HUDEP-2 (cell line): ENCODE results near the gene UBE3D.
"Not testable (repeated sequence)": the region's sequence is repeated elsewhere in the genome, so short reads cannot be mapped to it uniquely, and the experiment has no call there.

ENCODE experiments used
- DNase-seq, 76 experiments: peaks; one replicate each; lab custom pipeline; 2025; ENCODE audit not compliant: unreplicated experiment in 76 of 76; lab: John Stamatoyannopoulos, UW

UBE3D gene

GRCh38 chr6:82881519-82881918 lies 184.1 kb downstream of the UBE3D start:
- DNase-seq = no peak

DNA sequence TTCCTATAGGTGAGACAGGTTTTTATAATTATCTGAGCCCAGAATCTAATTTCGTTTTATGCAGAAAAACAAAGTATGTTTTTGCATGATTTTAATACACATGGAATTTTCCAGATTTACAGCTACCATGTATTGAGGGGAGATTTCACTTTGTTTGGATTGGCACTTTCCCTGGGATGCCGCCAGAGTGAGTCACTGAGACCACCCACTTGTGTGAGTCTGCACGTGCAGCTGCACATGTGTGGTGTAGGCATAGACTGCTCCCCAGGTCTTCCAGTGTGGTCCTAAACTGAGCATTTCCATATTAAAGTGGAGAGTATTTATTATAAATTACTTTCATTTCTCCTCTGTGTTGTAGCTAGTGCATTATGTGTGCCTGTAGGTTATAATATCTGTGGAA lies 186.8 kb downstream of the UBE3D start:
- DNase-seq = no peak

GRCh38 chr6:82877213-82878195 lies 188.1 kb downstream of the UBE3D start:
- no peak for DNase-seq

DNA sequence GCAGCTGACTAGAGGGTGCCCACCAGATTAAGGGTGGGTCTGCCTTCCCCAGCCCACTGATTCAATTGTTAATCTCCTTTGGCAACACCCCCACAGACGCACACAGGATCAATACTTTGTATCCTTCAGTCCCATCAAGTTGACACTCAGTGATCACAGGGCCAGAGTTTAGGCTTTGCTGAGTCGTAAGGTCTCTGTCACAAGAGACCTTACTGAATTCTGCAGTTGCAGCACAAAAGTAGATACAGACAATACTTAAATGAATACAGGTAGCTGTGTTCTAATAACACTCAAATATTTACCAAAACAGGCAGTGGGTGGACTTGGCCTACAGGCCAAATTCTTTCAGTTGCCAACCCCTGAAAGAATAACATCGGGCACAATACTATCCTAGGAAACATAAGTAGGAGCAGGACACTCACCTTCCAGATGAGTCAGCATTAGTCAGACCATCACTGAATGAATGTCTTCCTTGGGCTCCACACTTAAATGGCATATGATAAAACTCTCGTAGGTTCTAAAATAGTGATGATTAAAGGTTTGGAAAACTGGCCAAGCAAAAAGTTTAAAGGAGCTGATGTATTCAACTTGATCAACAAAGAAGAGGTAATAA lies 190.0 kb downstream of the UBE3D start:
- DNase-seq = no peak

- no peak for DNase-seq
Observed at GRCh38 chr6:82874867-82875266, 190.8 kb downstream of the UBE3D start.

DNA sequence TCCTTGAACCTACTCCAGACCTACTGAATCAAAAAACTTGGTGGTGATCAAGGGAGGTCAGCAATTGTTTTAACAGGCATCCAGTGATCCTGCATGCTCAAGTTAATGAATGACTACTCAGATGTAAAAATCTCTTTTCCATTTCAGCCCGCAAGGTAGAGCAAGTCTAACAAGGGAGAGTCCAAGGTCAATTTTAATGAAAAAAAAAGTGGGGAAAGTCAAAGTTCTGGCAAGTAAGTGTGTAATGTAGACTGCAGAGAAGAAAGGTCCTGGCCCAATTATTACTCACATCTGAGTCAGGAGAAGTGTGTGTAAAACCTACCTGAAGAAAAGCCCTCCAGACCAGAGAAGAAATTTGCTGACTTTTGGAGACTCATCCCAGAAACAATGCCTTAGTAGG lies 193.5 kb downstream of the UBE3D start:
- DNase-seq = no peak

DNA sequence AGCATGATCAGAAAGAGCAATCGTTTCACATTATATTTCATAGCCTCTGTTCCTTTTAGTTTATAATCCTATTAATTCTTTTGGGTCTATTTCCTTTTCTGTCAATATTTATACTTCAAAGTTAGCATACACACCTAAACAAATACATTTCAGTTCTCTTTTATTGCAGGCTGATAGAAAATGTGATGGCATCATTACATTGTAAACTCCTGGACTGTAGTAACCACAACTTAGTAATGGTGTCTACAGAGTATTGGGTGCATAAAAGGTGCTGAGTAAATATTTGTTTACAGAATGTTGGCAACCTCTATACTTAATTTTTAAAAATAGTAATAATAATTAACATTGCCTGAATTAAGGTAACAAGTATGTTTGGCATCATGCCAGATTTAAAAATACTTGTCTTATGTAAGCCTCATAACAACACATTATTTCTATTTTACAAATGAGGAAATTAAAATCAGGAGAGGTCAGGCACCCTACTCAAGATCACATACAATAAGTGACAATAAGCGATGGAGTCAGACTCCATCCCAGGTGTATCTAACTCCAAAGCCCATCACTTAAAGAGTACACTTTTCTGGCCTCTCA lies 195.0 kb downstream of the UBE3D start:
- no peak for DNase-seq

DNA sequence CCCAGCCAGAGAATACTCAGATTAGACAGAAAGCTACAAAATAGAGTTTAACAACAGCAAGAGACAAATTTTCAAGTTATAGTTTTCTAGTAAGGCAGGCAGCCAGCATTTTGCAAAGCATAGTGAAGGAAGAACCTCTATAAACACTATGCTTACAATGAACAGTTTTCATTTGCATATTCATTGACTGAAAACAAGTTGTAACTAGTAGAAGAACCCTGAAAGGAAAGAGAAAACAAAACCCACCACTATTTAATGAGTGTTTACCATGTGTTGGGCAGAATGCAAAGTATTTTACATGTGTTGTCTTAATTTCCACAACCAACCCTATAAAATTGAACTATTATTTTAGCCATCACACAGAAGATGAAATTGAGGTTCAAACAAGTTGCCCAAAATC lies 196.1 kb downstream of the UBE3D start:
- no peak for DNase-seq

DNA sequence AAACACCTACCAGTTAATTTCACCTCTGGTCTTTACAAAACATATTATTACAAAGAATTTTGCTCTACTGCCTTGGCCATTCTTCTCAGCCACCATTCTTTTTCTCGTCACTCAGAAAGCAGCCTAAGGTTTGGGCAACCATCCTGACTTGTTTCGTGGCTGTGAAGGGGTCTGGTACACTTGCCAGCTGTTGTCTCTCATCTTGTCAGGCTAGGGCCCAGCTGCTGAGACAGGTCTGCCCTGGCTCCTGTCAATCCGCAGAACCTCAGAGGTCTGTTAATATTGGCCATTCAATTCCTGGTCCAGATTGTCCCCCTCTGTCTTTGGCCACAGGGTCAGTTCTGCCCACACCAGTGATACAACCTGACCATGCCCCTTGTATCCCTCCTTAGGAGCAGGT lies 197.7 kb downstream of the UBE3D start:
- no peak for DNase-seq

GRCh38 chr6:82866446-82866845 lies 199.2 kb downstream of the UBE3D start:
- no peak for DNase-seq

- DNase-seq = no peak
Observed at GRCh38 chr6:82865461-82865860, 200.2 kb downstream of the UBE3D start.

DNA sequence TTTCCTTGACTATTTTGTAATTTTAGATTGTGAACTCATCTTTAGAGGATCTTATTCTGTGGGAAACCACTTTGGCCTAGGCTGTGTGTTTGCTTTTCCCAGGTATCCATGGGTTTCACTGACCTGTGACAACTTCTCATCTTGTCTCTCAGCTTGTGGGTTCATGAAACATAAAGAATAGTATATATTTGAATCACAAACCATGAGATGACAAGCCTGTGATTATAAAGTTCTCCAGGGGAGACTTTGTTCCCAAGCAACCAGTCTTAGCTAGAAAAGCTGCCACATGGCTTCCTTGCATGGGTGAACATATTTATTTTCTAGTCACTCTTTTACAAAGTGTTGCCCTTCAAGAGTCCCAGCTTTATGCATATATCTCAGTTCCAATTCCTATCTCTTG lies 201.9 kb downstream of the UBE3D start:
- no peak for DNase-seq

DNA sequence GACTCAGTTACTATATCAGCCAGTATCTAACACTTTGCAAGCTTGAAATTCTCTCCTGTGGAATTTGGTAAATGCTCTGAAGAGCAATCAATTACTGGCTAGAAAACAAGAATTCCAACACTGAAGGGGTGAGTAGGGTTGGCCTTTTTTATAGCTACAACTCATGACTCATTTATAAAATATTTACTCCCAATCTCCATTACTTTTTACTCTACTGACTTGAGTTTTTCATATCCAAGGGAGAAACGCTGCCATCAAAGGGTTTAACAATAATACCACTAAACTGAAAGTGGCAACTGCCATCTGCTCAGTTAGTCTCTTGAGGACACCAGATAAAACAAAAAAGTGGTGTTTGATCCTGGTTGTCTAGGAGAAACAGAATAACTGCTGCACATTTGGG lies 203.1 kb downstream of the UBE3D start:
- DNase-seq = no peak

GRCh38 chr6:82861121-82861520 lies 204.5 kb downstream of the UBE3D start:
- DNase-seq = no peak

DNA sequence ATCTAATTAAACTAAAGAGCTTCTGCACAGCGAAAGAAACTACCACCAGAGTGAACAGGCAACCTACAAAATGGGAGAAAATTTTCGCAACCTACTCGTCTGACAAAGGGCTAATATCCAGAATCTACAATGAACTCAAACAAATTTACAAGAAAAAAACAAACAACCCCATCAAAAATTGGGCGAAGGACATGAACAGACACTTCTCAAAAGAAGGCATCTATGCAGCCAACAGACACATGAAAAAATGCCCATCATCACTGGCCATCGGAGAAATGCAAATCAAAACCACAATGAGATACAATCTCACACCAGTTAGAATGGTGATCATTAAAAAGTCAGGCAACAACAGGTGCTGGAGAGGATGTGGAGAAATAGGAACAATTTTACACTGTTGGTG lies 209.6 kb downstream of the UBE3D start:
- not testable (repeated sequence) for DNase-seq

DNA sequence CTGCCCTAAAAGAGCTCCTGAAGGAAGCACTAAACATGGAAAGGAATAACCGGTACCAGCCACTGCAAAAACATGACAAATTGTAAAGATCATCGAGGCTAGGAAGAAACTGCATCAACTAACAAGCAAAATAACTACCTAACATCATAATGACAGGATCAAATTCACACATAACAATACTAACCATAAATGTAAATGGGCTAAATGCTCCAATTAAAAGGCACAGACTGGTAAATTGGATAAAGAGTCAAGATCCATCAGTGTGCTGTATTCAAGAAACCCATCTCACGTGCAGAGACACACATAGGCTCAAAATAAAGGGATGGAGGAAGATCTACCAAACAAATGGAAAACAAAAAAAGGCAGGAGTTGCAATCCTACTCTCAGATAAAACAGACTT lies 212.7 kb downstream of the UBE3D start:
- DNase-seq = not testable (repeated sequence)

- DNase-seq = no peak
Observed at GRCh38 chr6:82843291-82843885, 222.3 kb downstream of the UBE3D start.

- no peak for DNase-seq
Observed at GRCh38 chr6:82842721-82843120, 222.9 kb downstream of the UBE3D start.
